ENCODE measurements around the gene EHF. TPM values are rescaled to one million over a fixed set of nuclear protein-coding genes. Genes with fewer than 3 reads are reported as not detected.

The EHF gene
- total and polyA plus RNA-seq, 9 of the 15 experiments (the other 6 are each of a cell fraction or from before 2014, with no cell fraction given): 0.04 to 0.54 (median 0.37) TPM

DNA sequence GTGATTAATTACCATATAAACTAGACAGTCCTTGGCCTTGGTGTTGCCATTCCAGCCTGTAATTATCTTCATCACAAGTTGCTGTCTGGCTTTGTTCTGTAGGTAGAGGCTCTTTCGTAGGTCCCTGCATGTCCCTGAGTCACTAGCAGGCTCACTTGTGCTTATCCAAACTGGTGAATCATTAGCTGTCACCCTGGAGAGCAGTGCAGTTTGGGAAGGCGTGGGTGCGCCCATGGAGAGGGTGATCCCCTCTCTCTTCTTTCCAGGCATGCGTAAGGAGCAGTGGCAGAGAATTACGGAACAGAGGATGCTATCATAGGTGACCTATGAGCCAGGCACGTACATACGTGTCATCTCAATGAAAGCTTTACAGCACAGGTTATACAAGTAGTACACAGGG is 11.0 kb upstream of the EHF start (continued):
- TF ChIP-seq, protein P1, sequence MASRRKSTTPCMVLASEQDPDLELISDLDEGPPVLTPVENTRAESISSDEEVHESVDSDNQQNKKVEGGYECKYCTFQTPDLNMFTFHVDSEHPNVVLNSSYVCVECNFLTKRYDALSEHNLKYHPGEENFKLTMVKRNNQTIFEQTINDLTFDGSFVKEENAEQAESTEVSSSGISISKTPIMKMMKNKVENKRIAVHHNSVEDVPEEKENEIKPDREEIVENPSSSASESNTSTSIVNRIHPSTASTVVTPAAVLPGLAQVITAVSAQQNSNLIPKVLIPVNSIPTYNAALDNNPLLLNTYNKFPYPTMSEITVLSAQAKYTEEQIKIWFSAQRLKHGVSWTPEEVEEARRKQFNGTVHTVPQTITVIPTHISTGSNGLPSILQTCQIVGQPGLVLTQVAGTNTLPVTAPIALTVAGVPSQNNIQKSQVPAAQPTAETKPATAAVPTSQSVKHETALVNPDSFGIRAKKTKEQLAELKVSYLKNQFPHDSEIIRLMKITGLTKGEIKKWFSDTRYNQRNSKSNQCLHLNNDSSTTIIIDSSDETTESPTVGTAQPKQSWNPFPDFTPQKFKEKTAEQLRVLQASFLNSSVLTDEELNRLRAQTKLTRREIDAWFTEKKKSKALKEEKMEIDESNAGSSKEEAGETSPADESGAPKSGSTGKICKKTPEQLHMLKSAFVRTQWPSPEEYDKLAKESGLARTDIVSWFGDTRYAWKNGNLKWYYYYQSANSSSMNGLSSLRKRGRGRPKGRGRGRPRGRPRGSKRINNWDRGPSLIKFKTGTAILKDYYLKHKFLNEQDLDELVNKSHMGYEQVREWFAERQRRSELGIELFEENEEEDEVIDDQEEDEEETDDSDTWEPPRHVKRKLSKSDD (conservative IDR thresholded peaks at IDR 0.05; ENCODE audit: low read length): no peak
- TF ChIP-seq CCNT2 (IDR thresholded peaks at IDR 0.05; ENCODE audit: borderline replicate concordance, extremely low read depth, insufficient read length, low read depth, low read length): no peak
- peak; percentile 15 for TF ChIP-seq FOS (IDR thresholded peaks at IDR 0.05; ENCODE audit: extremely low read depth, insufficient read length)
- no peak for TF ChIP-seq RFX1 (IDR thresholded peaks at IDR 0.05)
- TF ChIP-seq, protein P2, sequence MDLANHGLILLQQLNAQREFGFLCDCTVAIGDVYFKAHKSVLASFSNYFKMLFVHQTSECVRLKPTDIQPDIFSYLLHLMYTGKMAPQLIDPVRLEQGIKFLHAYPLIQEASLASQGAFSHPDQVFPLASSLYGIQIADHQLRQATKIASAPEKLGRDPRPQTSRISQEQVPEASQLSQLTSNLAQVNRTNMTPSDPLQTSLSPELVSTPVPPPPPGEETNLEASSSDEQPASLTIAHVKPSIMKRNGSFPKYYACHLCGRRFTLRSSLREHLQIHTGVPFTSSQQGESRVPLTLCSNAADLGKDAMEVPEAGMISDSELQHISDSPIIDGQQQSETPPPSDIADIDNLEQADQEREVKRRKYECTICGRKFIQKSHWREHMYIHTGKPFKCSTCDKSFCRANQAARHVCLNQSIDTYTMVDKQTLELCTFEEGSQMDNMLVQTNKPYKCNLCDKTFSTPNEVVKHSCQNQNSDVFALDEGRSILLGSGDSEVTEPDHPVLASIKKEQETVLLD (IDR thresholded peaks at IDR 0.05): no peak
- TF ChIP-seq PBX2 (CRISPR knock-in tag; IDR thresholded peaks at IDR 0.05; ENCODE audit: low read depth): no peak
- TF ChIP-seq PBX2 (tag; conservative IDR thresholded peaks at IDR 0.05; ENCODE audit: low read depth): peak; percentile 66; the same call in 1 of the 2 replicates
- peak; percentile 59; the same call in 1 of the 2 replicates for TF ChIP-seq DPF2 (IDR thresholded peaks at IDR 0.05)
- 0 out of 2 replicates have a peak, but pooled peaks have one; percentile 47 for TF ChIP-seq ZBTB17 (CRISPR knock-in tag; IDR thresholded peaks at IDR 0.05)
- 0 out of 2 replicates have a peak, but pooled peaks have one; percentile 63 for TF ChIP-seq SMAD4 (CRISPR knock-in tag; conservative IDR thresholded peaks at IDR 0.05)
- no peak for TF ChIP-seq SUPT5H (IDR thresholded peaks at IDR 0.05)
- TF ChIP-seq CREM (IDR thresholded peaks at IDR 0.05; ENCODE audit: low read depth): peak; percentile 68
- no peak for TF ChIP-seq PCBP1 (IDR thresholded peaks at IDR 0.05; ENCODE audit: low read depth, low read length, poor library complexity, severe bottlenecking)
- 0 out of 2 replicates have a peak, but pooled peaks have one; percentile 28 for TF ChIP-seq ZNF143 (CRISPR knock-in tag; IDR thresholded peaks at IDR 0.05)
- TF ChIP-seq C11orf30 (IDR thresholded peaks at IDR 0.05; ENCODE audit: low read depth): no peak
- no peak for TF ChIP-seq NFXL1 (CRISPR knock-in tag; IDR thresholded peaks at IDR 0.05)
- no peak for TF ChIP-seq HMGXB4 (CRISPR knock-in tag; IDR thresholded peaks at IDR 0.05)
- TF ChIP-seq KLF13 (tag; IDR thresholded peaks at IDR 0.05; ENCODE audit: borderline replicate concordance, low read depth): no peak
- TF ChIP-seq NFIX (CRISPR knock-in tag; IDR thresholded peaks at IDR 0.05; ENCODE audit: low read depth): no peak
- no peak for TF ChIP-seq ZNF174 (CRISPR knock-in tag; IDR thresholded peaks at IDR 0.05)
- no peak for TF ChIP-seq PPARD (CRISPR knock-in tag; IDR thresholded peaks at IDR 0.05)

All from K562 (cell line).